ENCODE data around the gene DUOX1.

DNA sequence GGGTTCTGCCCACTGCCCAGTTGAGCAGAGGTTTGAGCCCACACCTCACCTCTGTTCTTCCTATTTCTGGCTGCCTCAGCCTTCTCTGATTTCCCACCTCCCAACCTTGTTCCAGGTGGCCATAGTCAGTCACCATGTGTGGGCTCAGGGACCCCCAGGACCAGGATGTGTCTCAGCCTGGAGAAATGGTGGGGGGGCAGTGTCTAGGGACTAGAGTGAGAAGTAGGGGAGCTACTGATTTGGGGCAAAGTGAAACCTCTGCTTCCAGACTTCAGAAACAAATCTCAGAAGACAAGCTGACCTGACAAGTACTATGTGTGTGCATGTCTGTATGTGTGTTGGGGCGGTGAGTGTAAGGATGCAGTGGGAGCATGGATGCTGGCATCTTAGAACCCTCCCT, 35.1 kb downstream of the DUOX1 start:
- TF ChIP-seq, protein P1, sequence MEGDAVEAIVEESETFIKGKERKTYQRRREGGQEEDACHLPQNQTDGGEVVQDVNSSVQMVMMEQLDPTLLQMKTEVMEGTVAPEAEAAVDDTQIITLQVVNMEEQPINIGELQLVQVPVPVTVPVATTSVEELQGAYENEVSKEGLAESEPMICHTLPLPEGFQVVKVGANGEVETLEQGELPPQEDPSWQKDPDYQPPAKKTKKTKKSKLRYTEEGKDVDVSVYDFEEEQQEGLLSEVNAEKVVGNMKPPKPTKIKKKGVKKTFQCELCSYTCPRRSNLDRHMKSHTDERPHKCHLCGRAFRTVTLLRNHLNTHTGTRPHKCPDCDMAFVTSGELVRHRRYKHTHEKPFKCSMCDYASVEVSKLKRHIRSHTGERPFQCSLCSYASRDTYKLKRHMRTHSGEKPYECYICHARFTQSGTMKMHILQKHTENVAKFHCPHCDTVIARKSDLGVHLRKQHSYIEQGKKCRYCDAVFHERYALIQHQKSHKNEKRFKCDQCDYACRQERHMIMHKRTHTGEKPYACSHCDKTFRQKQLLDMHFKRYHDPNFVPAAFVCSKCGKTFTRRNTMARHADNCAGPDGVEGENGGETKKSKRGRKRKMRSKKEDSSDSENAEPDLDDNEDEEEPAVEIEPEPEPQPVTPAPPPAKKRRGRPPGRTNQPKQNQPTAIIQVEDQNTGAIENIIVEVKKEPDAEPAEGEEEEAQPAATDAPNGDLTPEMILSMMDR (IDR thresholded peaks at IDR 0.05): no peak
- no peak for TF ChIP-seq EZH2 (IDR thresholded peaks at IDR 0.05; ENCODE audit: borderline replicate concordance, insufficient read depth, low read depth, low read length, poor library complexity, severe bottlenecking)
